GM21723 (cell line): ENCODE measurements around the gene DCAKD.

Experiments
- ATAC-seq: cut with Tn5 transposase; IDR thresholded peaks from one replicate; pipeline ENCODE4 v1.9.1; 2021; ENCODE audit warnings: mild to moderate bottlenecking, moderate library complexity; ENCODE audit not compliant: unreplicated experiment

Gene DCAKD

GRCh38 chr17:44977814-44978550 lies 73.5 kb downstream of the DCAKD start:
- ATAC-seq: no peak

- ATAC-seq: no peak
Observed at GRCh38 chr17:44977065-44977464, 74.4 kb downstream of the DCAKD start.

GRCh38 chr17:44976206-44976605 lies 75.2 kb downstream of the DCAKD start:
- ATAC-seq: no peak
